GM18907 (cell line): ENCODE data around the gene FAM163B.

Source experiments
- ATAC-seq: cut with Tn5 transposase; IDR thresholded peaks from one replicate; pipeline ENCODE4 v1.9.1; 2021; ENCODE audit warnings: mild to moderate bottlenecking, moderate library complexity; ENCODE audit not compliant: unreplicated experiment

Gene FAM163B

GRCh38 chr9:133583586-133583985 lies 25.6 kb downstream of the FAM163B start:
- ATAC-seq: no peak

GRCh38 chr9:133583111-133583510 lies 26.1 kb downstream of the FAM163B start:
- no peak for ATAC-seq

- no peak for ATAC-seq
Observed at GRCh38 chr9:133582501-133583045, 26.6 kb downstream of the FAM163B start.

- no peak for ATAC-seq
Observed at GRCh38 chr9:133581513-133582343, 27.5 kb downstream of the FAM163B start.

- ATAC-seq: no peak
Observed at GRCh38 chr9:133581011-133581410, 28.2 kb downstream of the FAM163B start.

- ATAC-seq: no peak
Observed at GRCh38 chr9:133580419-133580738, 28.8 kb downstream of the FAM163B start.

- ATAC-seq: no peak
Observed at GRCh38 chr9:133579601-133580418, 29.4 kb downstream of the FAM163B start.

GRCh38 chr9:133578524-133579441 lies 30.4 kb downstream of the FAM163B start:
- no peak for ATAC-seq

- no peak for ATAC-seq
Observed at GRCh38 chr9:133577737-133578112, 31.5 kb downstream of the FAM163B start.

GRCh38 chr9:133576875-133577736 lies 32.1 kb downstream of the FAM163B start:
- ATAC-seq: no peak

GRCh38 chr9:133576031-133576874 lies 32.9 kb downstream of the FAM163B start:
- no peak for ATAC-seq

- ATAC-seq: no peak
Observed at GRCh38 chr9:133575186-133576030, 33.8 kb downstream of the FAM163B start.

GRCh38 chr9:133574771-133575170 lies 34.4 kb downstream of the FAM163B start:
- ATAC-seq: no peak

- ATAC-seq: no peak
Observed at GRCh38 chr9:133573791-133574515, 35.2 kb downstream of the FAM163B start.

- no peak for ATAC-seq
Observed at GRCh38 chr9:133572821-133573361, 36.3 kb downstream of the FAM163B start.

- no peak for ATAC-seq
Observed at GRCh38 chr9:133571896-133572595, 37.1 kb downstream of the FAM163B start.
